Astrocyte (in vitro differentiated cells and primary cell): ENCODE results near the gene NTN4. TPM values are rescaled to one million over a fixed set of nuclear protein-coding genes. Genes with fewer than 3 reads are reported as not detected.

Source experiments
- DNase-seq: peaks from one replicate; pipeline ENCODE4 v3.0.0-alpha.2; 2010; ENCODE audit warnings: low read depth
- FAIRE-seq: peaks from 2 replicates; lab custom pipeline; 2011; peaks lifted over from hg19 to GRCh38; lab: Jason Lieb, UNC
- H2AFZ ChIP-seq: 2 replicates; pipeline ENCODE4 v1.6.0; 2012; ENCODE audit warnings: low read depth, low read length, inconsistent platforms
- H3K27ac ChIP-seq: 2 replicates; pipeline ENCODE4 v1.5.1; 2011; ENCODE audit warnings: low read depth, low read length, inconsistent platforms
- H3K27me3 ChIP-seq: 2 replicates; pipeline ENCODE4 v1.6.0; 2011; ENCODE audit warnings: low read length, inconsistent platforms; ENCODE audit not compliant: insufficient read depth
- H3K36me3 ChIP-seq: 2 replicates; pipeline ENCODE4 v1.5.1; 2011; ENCODE audit warnings: low read length, inconsistent platforms; ENCODE audit not compliant: insufficient read depth
- H3K4me1 ChIP-seq: 2 replicates; pipeline ENCODE4 v1.5.1; 2011; ENCODE audit warnings: low read length, inconsistent platforms; ENCODE audit not compliant: insufficient read depth
- H3K4me2 ChIP-seq: 2 replicates; pipeline ENCODE4 v1.6.0; 2012; ENCODE audit warnings: low read length, inconsistent platforms
- H3K4me3 ChIP-seq: 2 replicates; pipeline ENCODE4 v1.5.1; 2011; ENCODE audit warnings: low read depth, mild to moderate bottlenecking, low read length, inconsistent platforms; ENCODE audit not compliant: insufficient read depth
- H3K79me2 ChIP-seq: 2 replicates; pipeline ENCODE4 v1.6.0; 2012; ENCODE audit warnings: mild to moderate bottlenecking, low read length, inconsistent platforms; ENCODE audit not compliant: insufficient read depth
- H3K9ac ChIP-seq: 2 replicates; pipeline ENCODE4 v1.6.0; 2012; ENCODE audit warnings: mild to moderate bottlenecking, low read length, inconsistent platforms
- H3K9me3 ChIP-seq: 2 replicates; pipeline ENCODE4 v1.5.1; 2012; ENCODE audit warnings: low read depth, mild to moderate bottlenecking, low read length, inconsistent platforms; ENCODE audit not compliant: insufficient read depth
- H4K20me1 ChIP-seq: 2 replicates; pipeline ENCODE4 v1.6.0; 2012; ENCODE audit warnings: low read length, inconsistent platforms; ENCODE audit not compliant: insufficient read depth
- H3K27ac Mint-ChIP-seq: one replicate; pipeline ENCODE4 v1.8.0; 2021; ENCODE audit warnings: mild to moderate bottlenecking, mixed read lengths; ENCODE audit not compliant: unreplicated experiment
- H3K27me3 Mint-ChIP-seq: one replicate; pipeline ENCODE4 v1.8.0; 2021; ENCODE audit warnings: low read depth, mixed read lengths; ENCODE audit not compliant: unreplicated experiment
- H3K36me3 Mint-ChIP-seq: one replicate; pipeline ENCODE4 v1.8.0; 2021; ENCODE audit warnings: low read depth, mixed read lengths; ENCODE audit not compliant: unreplicated experiment
- H3K4me1 Mint-ChIP-seq: one replicate; pipeline ENCODE4 v1.8.0; 2021; ENCODE audit warnings: low read depth, mixed read lengths; ENCODE audit not compliant: unreplicated experiment
- H3K4me3 Mint-ChIP-seq: one replicate; pipeline ENCODE4 v1.8.0; 2021; ENCODE audit warnings: mild to moderate bottlenecking, moderate library complexity, mixed read lengths; ENCODE audit not compliant: unreplicated experiment
- H3K9me3 Mint-ChIP-seq: one replicate; pipeline ENCODE4 v1.8.0; 2021; ENCODE audit warnings: mild to moderate bottlenecking, mixed read lengths; ENCODE audit not compliant: unreplicated experiment
- EZH2 ChIP-seq: IDR thresholded peaks from 2 replicates; pipeline ENCODE4 v1.6.1; 2012; ENCODE audit warnings: mild to moderate bottlenecking, low read length, inconsistent platforms; ENCODE audit not compliant: insufficient read depth
- total RNA-seq: library from RNA; stranded (reverse); gene quantifications from 2 replicates; pipeline ENCODE4 v1.2.1, GENCODE V29; 2021
- TF ChIP-seq, protein P1 (sequence below): IDR thresholded peaks from 2 replicates; pipeline ENCODE4 v1.5.1; 2011; ENCODE audit warnings: low read depth, mild to moderate bottlenecking, inconsistent platforms, low read length, moderate library complexity; ENCODE audit not compliant: insufficient read depth

Gene NTN4
- total RNA-seq, 1 donor from 2014 or later, result 28.9 TPM

DNA sequence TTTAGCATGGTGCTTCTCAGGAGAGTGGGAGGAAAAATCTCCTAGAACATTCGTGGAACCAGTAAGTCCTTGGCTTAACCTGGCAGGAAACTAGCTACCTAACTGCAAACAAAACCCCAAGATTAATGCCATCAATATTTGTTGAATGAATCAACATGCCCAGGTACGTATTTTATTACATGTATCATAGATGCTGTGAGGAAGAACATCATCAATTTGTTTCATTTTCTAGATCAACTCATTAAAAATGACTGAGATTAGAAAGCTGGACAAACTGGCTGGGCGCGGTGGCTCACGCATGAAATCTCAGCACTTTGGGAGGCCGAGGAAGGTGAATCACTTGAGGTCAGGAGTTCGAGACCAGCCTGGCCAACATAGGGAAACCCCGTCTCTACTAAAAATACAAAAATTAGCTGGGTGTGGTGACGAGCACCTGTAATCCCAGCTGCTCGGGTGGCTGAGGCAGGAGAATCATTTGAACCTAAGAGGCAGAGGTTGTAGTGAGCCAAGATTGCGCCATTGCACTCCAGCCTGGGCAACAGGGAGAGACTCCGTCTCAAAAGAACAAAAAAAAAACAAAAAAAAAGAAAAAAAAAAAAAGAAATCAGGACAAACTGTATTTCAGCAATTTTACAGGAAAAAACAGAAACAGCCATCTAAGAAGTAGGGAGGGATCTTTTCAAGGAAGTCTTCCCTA is 88.7 kb downstream of the NTN4 start:
- Histone ChIP-seq H3K27ac (no peak overlapping the region), H4K20me1 (no peaks in the 10 kb centered on the region), H3K9me3 (no peaks in the 10 kb centered on the region), H3K27me3 (no peaks in the 10 kb centered on the region), H3K9ac (no peak overlapping the region), H3K36me3 (no peaks in the 10 kb centered on the region), H3K79me2 (no peaks in the 10 kb centered on the region), H2AFZ (no peak overlapping the region), H3K4me1 (peaks cover 3% of the 10 kb centered on the region), H3K4me2 (no peak overlapping the region), H3K4me3 (no peak overlapping the region)
- FAIRE-seq, result no peak
- Mint-ChIP-seq H3K4me1 (peaks cover 13% of the 10 kb centered on the region), H3K36me3 (peaks cover 4% of the 10 kb centered on the region), H3K27me3 (no peaks in the 10 kb centered on the region), H3K27ac (no peak overlapping the region), H3K4me3 (no peak overlapping the region), H3K9me3 (no peaks in the 10 kb centered on the region)
- TF ChIP-seq EZH2, result no peak
- TF ChIP-seq, protein P1, sequence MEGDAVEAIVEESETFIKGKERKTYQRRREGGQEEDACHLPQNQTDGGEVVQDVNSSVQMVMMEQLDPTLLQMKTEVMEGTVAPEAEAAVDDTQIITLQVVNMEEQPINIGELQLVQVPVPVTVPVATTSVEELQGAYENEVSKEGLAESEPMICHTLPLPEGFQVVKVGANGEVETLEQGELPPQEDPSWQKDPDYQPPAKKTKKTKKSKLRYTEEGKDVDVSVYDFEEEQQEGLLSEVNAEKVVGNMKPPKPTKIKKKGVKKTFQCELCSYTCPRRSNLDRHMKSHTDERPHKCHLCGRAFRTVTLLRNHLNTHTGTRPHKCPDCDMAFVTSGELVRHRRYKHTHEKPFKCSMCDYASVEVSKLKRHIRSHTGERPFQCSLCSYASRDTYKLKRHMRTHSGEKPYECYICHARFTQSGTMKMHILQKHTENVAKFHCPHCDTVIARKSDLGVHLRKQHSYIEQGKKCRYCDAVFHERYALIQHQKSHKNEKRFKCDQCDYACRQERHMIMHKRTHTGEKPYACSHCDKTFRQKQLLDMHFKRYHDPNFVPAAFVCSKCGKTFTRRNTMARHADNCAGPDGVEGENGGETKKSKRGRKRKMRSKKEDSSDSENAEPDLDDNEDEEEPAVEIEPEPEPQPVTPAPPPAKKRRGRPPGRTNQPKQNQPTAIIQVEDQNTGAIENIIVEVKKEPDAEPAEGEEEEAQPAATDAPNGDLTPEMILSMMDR, result no peak
- DNase-seq, result peak; percentile 1

DNA sequence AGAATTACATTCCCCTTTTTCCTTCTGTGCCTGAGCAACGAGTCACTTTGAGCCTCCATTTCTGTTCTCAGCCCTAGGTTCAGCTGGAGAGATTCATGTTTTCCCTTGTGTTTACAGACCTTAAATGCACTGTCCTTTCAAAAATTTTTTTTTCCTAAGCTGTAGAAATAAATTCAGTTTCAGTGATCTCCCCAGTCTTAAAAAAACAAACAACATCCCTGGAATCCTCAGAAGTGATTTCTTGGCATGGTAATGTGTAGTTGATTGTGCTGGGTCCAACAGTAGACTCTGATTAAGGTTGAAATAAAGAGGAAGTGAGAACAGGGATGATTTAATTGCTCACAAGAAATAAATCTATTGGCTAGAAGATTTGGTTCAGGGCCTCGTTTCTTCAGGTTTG is 89.3 kb downstream of the NTN4 start:
- Mint-ChIP-seq H3K27me3 (no peaks in the 10 kb centered on the region), H3K4me3 (no peak overlapping the region), H3K4me1 (peaks cover 13% of the 10 kb centered on the region), H3K9me3 (no peaks in the 10 kb centered on the region), H3K27ac (peak overlapping the region; percentile 98), H3K36me3 (peaks cover 4% of the 10 kb centered on the region)
- H3K27ac ChIP-seq, result no peak overlapping the region
- H3K4me1 ChIP-seq, result peaks cover 3% of the 10 kb centered on the region
- no peak for TF ChIP-seq EZH2
- TF ChIP-seq, protein P1, result no peak
- DNase-seq (peak; percentile 30), FAIRE-seq (no peak)
- no peak overlapping the region for H3K4me3 ChIP-seq
- no peak overlapping the region for H2AFZ ChIP-seq
- no peak overlapping the region for H3K9ac ChIP-seq
- H3K27me3 ChIP-seq, result no peaks in the 10 kb centered on the region
- H4K20me1 ChIP-seq, result no peaks in the 10 kb centered on the region
- no peaks in the 10 kb centered on the region for H3K9me3 ChIP-seq
- no peaks in the 10 kb centered on the region for H3K36me3 ChIP-seq
- no peak overlapping the region for H3K4me2 ChIP-seq
- H3K79me2 ChIP-seq, result no peaks in the 10 kb centered on the region

DNA sequence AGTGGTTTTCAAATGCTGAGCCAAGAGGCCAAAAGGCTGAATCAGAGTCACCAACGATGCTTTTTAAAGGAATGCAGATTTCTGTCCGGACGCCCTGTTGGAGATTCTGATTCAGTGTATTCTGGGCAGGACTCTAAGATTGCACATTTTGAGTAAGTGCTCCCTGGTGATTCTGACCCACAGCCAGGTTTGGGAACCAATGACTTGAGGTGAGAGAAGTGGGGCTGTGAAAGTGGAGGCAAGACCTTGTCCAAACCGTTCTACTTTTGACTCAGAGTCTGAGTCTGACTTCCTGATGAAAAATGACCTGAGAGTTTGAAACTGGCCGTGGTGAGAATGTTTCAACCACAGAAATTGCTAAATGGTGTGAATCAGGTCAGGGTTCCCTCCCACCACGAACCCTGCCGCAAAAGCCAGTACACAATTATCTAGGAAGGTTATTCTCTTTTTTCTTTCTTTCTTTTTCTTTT is 90.2 kb downstream of the NTN4 start:
- peak overlapping the region; percentile 98 for H3K27ac Mint-ChIP-seq
- Histone ChIP-seq H3K4me2 (peak overlapping the region; percentile 24), H3K4me1 (peaks cover 3% of the 10 kb centered on the region), H3K9ac (no peak overlapping the region), H4K20me1 (no peaks in the 10 kb centered on the region), H3K9me3 (no peaks in the 10 kb centered on the region), H3K4me3 (no peak overlapping the region), H2AFZ (no peak overlapping the region), H3K79me2 (no peaks in the 10 kb centered on the region), H3K27ac (peak overlapping the region; percentile 49), H3K36me3 (no peaks in the 10 kb centered on the region), H3K27me3 (no peaks in the 10 kb centered on the region)
- peaks cover 4% of the 10 kb centered on the region for H3K36me3 Mint-ChIP-seq
- FAIRE-seq, result peak; percentile 50
- H3K4me1 Mint-ChIP-seq, result peaks cover 13% of the 10 kb centered on the region
- peak; percentile 99 for DNase-seq
- peak overlapping the region; percentile 50 for H3K4me3 Mint-ChIP-seq
- H3K27me3 Mint-ChIP-seq, result no peaks in the 10 kb centered on the region
- H3K9me3 Mint-ChIP-seq, result no peaks in the 10 kb centered on the region
- TF ChIP-seq, protein P1, result no peak
- no peak for TF ChIP-seq EZH2
